Erythroblast (primary cell): ENCODE measurements around the gene PHC2.

ENCODE experiments used
- GATA1 ChIP-seq: IDR thresholded peaks from 2 replicates; pipeline ENCODE4 v1.6.1; 2011; ENCODE audit warnings: low read depth, mild to moderate bottlenecking, control low read depth, low read length, moderate library complexity
- POLR2A ChIP-seq: IDR thresholded peaks from 2 replicates; pipeline ENCODE4 v1.6.1; 2011; ENCODE audit warnings: mild to moderate bottlenecking, low read length

DNA sequence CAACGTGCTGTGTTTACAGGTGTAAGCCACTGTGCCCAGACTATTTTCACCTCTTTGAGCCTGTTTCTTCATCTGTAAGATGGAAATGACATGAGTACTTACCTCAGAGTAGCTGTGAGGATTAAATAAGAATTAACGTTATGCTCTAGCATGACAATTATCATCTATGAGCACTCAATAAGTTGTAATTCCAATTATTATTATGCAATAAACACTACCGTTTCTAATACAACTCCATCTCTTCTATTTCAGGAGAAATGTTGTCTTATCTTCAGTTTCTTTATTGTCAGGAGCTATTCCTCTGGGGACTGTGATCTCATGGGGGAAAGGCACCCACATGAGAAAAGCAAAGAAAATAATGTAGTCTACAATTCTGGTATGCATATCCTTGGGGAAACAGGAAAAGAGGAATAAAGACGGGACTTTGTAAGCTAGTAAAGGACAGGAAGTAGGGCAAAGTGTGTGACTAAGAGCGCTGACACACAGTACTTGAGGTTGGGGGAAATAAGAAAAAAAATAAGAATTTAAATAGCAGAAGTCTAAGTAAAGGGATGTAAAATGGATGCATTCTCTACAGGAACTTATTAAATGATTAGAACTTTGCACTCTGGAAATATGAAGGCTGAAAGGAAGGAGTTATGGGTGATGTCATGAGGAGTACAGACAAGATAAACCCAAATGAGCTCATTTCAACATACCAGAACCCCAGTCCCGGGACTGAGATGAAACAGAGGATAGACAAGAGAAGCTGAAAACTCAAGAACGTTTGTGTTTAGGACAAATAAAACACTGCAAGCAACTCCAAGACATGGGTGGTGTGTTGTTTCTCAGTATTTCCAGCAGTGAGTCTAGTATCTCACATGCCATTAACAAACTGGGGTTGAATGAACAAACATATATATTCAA lies 9.8 kb downstream of the PHC2 start:
- TF ChIP-seq POLR2A (no peak), GATA1 (no peak)
